Karpas-422 (cell line): ENCODE measurements around the gene SLC16A5. TPM values are rescaled to one million over a fixed set of nuclear protein-coding genes. Genes with fewer than 3 reads are reported as not detected.
"Not testable (repeated sequence)": the region's sequence is repeated elsewhere in the genome, so short reads cannot be mapped to it uniquely, and the experiment has no call there.

Source experiments
- DNase-seq: peaks from one replicate; pipeline ENCODE4 v3.0.0-alpha.2; 2015
- H2AFZ ChIP-seq: fragments of 200-600 bp; sonication (generic); 2 replicates; pipeline ENCODE4 v1.6.1; 2014; ENCODE audit warnings: antibody characterized with exemption, low read length, mixed read lengths
- H3K27ac ChIP-seq: fragments of 200-600 bp; sonication (generic); 2 replicates; pipeline ENCODE4 v1.5.1; 2014; ENCODE audit warnings: mild to moderate bottlenecking, low read length, moderate library complexity
- H3K27me3 ChIP-seq: fragments of 200-600 bp; sonication (generic); 2 replicates; pipeline ENCODE4 v1.6.1; 2014; ENCODE audit warnings: low read length, mixed read lengths
- H3K36me3 ChIP-seq: fragments of 200-600 bp; sonication (generic); 2 replicates; pipeline ENCODE4 v1.6.1; 2014; ENCODE audit warnings: low read length, mixed read lengths; ENCODE audit not compliant: insufficient read depth
- H3K4me1 ChIP-seq: fragments of 200-600 bp; sonication (generic); 2 replicates; pipeline ENCODE4 v1.6.1; 2014; ENCODE audit warnings: mild to moderate bottlenecking, low read length, mixed read lengths
- H3K4me2 ChIP-seq: fragments of 200-600 bp; sonication (generic); 2 replicates; pipeline ENCODE4 v1.6.1; 2014; ENCODE audit warnings: low read length, low read depth, mild to moderate bottlenecking; ENCODE audit not compliant: poor library complexity, severe bottlenecking
- H3K4me3 ChIP-seq: fragments of 200-600 bp; sonication (generic); 2 replicates; pipeline ENCODE4 v1.5.1; 2014; ENCODE audit warnings: mild to moderate bottlenecking, antibody characterized with exemption, low read length, mixed read lengths
- H3K79me2 ChIP-seq: fragments of 200-600 bp; sonication (generic); 2 replicates; pipeline ENCODE4 v1.6.1; 2014; ENCODE audit warnings: mild to moderate bottlenecking, low read length, mixed read lengths
- H3K9ac ChIP-seq: fragments of 200-600 bp; sonication (generic); 2 replicates; pipeline ENCODE4 v1.6.0; 2014; ENCODE audit warnings: low read length
- H3K9me2 ChIP-seq: fragments of 200-600 bp; sonication (generic), shearing (Covaris generic); replicated peaks from 2 replicates; pipeline ENCODE4 v1.6.0; 2014; ENCODE audit warnings: mild to moderate bottlenecking, low read length, moderate library complexity; ENCODE audit not compliant: insufficient read depth
- H3K9me3 ChIP-seq: fragments of 300-700, 200-600 bp; sonication (generic); 2 replicates; pipeline ENCODE4 v1.6.1; 2014; ENCODE audit warnings: low read length, mixed read lengths
- H4K20me1 ChIP-seq: fragments of 200-600 bp; sonication (generic); 2 replicates; pipeline ENCODE4 v1.6.1; 2014; ENCODE audit warnings: mild to moderate bottlenecking, antibody characterized with exemption, low read length, low read depth; ENCODE audit not compliant: insufficient read depth
- total RNA-seq: library from RNA; depleted of rRNA; stranded (reverse); fragments of >200 nt; shearing (Covaris generic); gene quantifications from 2 replicates; pipeline ENCODE4 v1.2.3, GENCODE V29; 2014; ENCODE audit warnings: low replicate concordance

SLC16A5 gene
- total RNA-seq, 1 experiment from 2014 or later = not detected

DNA sequence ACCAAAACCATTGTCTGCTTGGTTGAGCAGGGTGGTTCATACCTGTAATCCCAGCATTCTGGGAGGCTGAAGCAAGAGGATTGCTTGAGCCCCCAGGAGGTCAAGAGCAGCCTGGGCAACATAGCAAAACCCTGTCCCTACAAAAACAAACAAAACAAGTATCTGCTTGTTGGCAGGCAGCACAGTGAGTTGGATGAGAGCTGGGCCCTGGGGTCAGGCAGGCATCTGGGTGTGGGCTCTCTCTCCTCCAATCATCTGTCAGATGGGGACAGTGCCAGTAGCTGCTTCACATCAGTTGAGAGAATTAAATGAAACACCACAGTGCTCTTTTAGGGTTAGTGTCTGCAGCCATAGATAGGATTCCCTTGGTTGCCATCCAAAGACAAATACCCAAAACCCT, 27.8 kb downstream of the SLC16A5 start:
- Histone ChIP-seq H3K27me3 (no peaks in the 10 kb centered on the region), H3K4me1 (peaks cover 49% of the 10 kb centered on the region), H3K9me3 (no peaks in the 10 kb centered on the region), H3K79me2 (peaks cover 37% of the 10 kb centered on the region), H3K9me2 (no peaks in the 10 kb centered on the region), H3K4me2 (no peak overlapping the region), H2AFZ (no peak overlapping the region), H3K4me3 (no peak overlapping the region), H3K9ac (no peak overlapping the region), H4K20me1 (0 out of 2 replicates have a peak, but pooled peaks cover 3% of the 10 kb centered on the region), H3K36me3 (0 out of 2 replicates have a peak, but pooled peaks cover 3% of the 10 kb centered on the region), H3K27ac (no peak overlapping the region)
- DNase-seq = no peak

DNA sequence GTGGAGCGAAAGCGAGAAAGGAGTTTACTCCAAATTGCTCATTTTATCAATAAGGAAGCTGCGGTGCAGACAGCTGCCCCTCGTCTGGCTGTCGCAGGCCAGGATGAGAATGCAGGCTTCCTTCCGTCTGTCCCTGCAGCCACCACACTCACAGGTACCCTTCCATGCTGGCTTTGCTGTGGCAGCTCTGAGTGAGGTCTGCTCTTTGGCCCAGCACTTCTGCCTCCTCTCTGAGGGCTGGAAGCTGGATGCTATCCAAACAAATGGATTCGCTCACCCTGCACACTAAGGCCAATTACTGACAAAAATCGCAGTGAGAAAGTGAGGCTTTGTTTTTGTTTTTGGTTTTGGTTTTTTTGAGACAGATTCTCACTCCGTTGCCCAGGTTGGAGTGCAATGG, 29.0 kb downstream of the SLC16A5 start:
- H3K79me2 ChIP-seq = peaks cover 25% of the 10 kb centered on the region
- DNase-seq = peak; percentile 37
- no peaks in the 10 kb centered on the region for H3K9me3 ChIP-seq
- H3K9me2 ChIP-seq = no peaks in the 10 kb centered on the region
- no peak overlapping the region for H3K4me2 ChIP-seq
- peaks cover 38% of the 10 kb centered on the region for H3K4me1 ChIP-seq
- H3K9ac ChIP-seq = no peak overlapping the region
- H3K4me3 ChIP-seq = no peak overlapping the region
- no peak overlapping the region for H2AFZ ChIP-seq
- no peaks in the 10 kb centered on the region for H3K27me3 ChIP-seq
- 0 out of 2 replicates have a peak, but pooled peaks cover 3% of the 10 kb centered on the region for H3K36me3 ChIP-seq
- 0 out of 2 replicates have a peak, but pooled peaks cover 3% of the 10 kb centered on the region for H4K20me1 ChIP-seq
- H3K27ac ChIP-seq = no peak overlapping the region

DNA sequence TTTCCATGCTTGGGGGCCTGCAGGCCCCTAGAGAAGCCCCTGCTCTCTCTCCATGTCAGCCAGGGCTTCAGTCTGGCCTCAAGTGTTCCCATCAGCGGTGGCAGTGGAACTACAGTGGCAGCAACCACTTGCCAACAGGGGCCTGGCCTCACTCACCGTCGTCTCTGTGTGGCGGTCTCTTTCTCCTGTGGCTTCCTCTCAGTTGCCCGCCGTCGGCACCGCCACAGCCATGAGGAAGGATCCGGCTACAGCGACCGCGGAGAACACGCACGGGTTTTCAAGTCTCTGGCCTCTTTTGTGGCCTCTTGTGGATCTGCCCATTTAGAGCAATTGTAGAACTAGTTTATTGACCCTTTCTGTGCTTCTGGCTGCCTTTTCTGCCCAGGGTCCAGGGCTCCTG, 30.6 kb downstream of the SLC16A5 start:
- Histone ChIP-seq H4K20me1 (0 out of 2 replicates have a peak, but pooled peaks cover 3% of the 10 kb centered on the region), H3K4me1 (peaks cover 37% of the 10 kb centered on the region), H3K4me3 (no peak overlapping the region), H3K27me3 (no peaks in the 10 kb centered on the region), H3K9ac (no peak overlapping the region), H2AFZ (no peak overlapping the region), H3K4me2 (no peak overlapping the region), H3K27ac (no peak overlapping the region), H3K36me3 (0 out of 2 replicates have a peak, but pooled peaks cover 3% of the 10 kb centered on the region), H3K9me2 (no peaks in the 10 kb centered on the region), H3K79me2 (peaks cover 23% of the 10 kb centered on the region), H3K9me3 (no peaks in the 10 kb centered on the region)
- DNase-seq = peak; percentile 15

DNA sequence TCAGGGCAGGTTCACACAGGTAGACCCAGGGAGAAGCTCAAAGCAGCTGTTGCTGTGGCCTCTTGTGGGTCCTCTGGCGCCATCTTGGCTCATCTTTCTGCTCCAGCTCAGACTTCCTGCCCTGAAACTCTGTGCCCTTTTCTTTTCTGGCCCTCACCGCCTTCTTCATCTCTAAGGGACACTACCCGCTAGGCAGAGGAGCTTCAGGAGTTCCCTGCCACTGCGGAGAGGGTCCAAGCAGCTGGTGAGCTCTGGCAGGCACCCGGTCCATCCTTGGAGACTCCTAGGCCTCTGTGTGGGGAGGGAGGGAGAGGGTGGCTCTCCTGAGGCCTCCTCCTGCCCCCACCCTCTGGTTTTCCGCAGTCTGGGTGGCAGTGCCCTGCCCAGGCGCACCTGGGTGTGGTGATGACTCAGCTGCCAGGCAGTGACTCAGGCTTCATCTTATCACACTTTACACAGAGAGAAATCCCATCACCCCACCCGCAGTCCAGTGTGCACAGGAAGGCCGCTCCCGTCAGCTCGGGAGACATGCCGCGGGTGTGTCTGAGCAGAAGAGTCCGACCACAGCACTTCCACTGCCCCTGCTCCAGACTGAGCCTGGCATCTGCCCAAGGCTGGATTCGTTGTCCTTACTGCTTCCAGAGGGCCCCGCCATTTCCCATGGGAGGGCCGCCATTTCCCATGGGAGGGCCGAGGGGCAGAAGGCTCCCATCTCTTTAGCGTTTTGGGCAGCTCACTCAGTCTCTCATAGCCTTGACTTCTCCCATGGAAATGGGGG, 36.5 kb downstream of the SLC16A5 start:
- Histone ChIP-seq H3K4me1 (peaks cover 11% of the 10 kb centered on the region), H3K9me3 (no peaks in the 10 kb centered on the region), H3K4me3 (no peak overlapping the region), H3K9ac (no peak overlapping the region), H2AFZ (no peak overlapping the region), H3K4me2 (no peak overlapping the region), H3K9me2 (no peaks in the 10 kb centered on the region), H3K36me3 (no peaks in the 10 kb centered on the region), H3K79me2 (peaks cover 1% of the 10 kb centered on the region; the same call in 1 of the 2 replicates), H3K27me3 (no peaks in the 10 kb centered on the region), H4K20me1 (no peaks in the 10 kb centered on the region), H3K27ac (no peak overlapping the region)
- DNase-seq = no peak

DNA sequence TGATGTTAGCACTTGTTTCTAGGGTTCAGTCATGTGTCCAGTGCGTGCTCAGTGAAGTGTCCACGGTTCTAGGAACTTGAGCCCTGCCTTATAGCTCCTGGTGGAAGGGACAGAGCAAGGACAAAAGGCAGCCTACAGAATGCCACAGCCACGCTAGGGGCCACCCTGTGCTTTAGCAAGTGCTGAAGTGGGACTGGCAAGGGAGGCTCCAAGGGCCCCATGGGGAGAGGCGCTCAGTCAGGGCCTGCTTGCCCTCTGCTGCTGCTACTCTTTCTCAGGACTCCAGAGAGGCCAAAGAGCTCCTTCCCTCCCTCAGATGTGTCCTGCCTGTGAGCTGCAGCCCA, 37.0 kb downstream of the SLC16A5 start:
- Histone ChIP-seq H3K9me2 (no peaks in the 10 kb centered on the region), H3K4me2 (no peak overlapping the region), H3K4me1 (peaks cover 13% of the 10 kb centered on the region), H3K4me3 (no peak overlapping the region), H3K9ac (no peak overlapping the region), H3K27me3 (no peaks in the 10 kb centered on the region), H4K20me1 (no peaks in the 10 kb centered on the region), H3K79me2 (peaks cover 7% of the 10 kb centered on the region), H3K27ac (no peak overlapping the region), H2AFZ (no peak overlapping the region), H3K36me3 (peaks cover 3% of the 10 kb centered on the region), H3K9me3 (no peaks in the 10 kb centered on the region)
- no peak for DNase-seq

DNA sequence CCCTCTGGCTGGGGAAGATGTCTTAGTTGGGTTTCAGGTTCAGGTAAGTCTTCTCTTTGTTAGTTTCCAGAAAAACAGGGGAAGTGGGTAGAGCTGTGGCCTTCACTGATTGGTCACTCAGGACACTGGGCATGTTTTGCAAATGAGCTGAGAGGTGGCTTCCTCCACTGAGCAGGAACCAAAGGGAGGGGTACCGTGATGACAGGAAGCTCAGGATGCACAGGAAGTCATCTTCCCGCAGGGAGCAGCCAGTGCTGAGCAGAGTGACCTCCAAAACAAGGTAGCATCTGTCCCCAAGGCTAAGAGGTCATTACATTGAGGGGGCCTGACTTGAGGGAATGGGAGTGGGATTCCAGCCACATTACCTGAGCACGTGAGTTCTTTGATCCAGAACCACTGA, 38.2 kb downstream of the SLC16A5 start:
- Histone ChIP-seq H3K27ac (0 out of 2 replicates have a peak overlapping the region, but pooled peaks have one; percentile 25), H3K27me3 (no peaks in the 10 kb centered on the region), H3K4me3 (no peak overlapping the region), H3K9me3 (no peaks in the 10 kb centered on the region), H4K20me1 (peaks cover 9% of the 10 kb centered on the region; the same call in 1 of the 2 replicates), H3K4me2 (peak overlapping the region; percentile 11), H3K9ac (no peak overlapping the region), H3K79me2 (peaks cover 19% of the 10 kb centered on the region), H3K36me3 (peaks cover 7% of the 10 kb centered on the region), H2AFZ (no peak overlapping the region), H3K4me1 (peaks cover 24% of the 10 kb centered on the region), H3K9me2 (no peaks in the 10 kb centered on the region)
- DNase-seq = peak; percentile 61

DNA sequence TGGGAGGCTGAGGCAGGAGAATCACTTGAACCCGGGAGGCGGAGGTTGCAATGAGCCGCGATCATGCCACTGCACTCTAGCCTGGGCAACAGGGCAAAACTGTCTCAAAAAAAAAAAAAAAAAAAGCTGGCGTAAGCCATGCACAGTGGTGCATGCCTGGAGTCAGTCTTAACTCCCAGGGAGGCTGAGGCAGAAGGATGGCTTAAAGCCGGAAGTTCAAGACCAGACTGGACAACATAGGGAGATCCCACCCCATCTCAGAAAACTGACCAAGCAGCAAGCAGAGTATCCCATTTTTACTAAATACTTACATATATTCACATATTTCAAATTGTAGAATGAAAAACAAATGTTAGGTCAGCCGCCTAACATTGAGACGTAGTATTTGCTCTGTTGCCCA, 39.2 kb downstream of the SLC16A5 start:
- Histone ChIP-seq H3K4me2 (no peak overlapping the region), H3K9me3 (no peaks in the 10 kb centered on the region), H3K27ac (no peak overlapping the region), H3K9ac (no peak overlapping the region), H3K79me2 (peaks cover 24% of the 10 kb centered on the region), H3K27me3 (no peaks in the 10 kb centered on the region), H3K4me3 (no peak overlapping the region), H4K20me1 (peaks cover 11% of the 10 kb centered on the region; the same call in 1 of the 2 replicates), H2AFZ (no peak overlapping the region), H3K4me1 (peaks cover 27% of the 10 kb centered on the region), H3K36me3 (peaks cover 7% of the 10 kb centered on the region), H3K9me2 (no peaks in the 10 kb centered on the region)
- DNase-seq = no peak

DNA sequence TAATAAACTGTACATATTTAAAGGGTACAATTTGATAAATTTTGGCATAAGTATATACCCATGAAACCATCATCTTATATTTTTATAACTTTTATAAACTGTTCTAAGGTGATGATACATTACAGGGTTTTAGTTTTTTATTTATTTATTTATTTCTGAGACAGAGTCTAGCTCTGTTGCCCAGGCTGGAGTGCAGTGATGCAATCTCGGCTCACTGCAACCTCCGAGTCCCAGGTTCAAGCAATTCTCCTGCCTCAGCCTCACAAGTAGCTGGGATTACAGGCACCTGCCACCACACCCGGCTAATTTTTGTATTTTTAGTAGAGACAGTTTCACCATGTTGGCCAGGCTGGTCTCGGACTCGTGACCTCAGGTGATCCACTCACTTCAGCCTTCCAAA, 40.2 kb downstream of the SLC16A5 start:
- not testable (repeated sequence) for H2AFZ ChIP-seq, H3K9ac ChIP-seq

More for the DNA sequence above, 40.2 kb downstream of the SLC16A5 start:
- H4K20me1 ChIP-seq = peaks cover 11% of the 10 kb centered on the region; the same call in 1 of the 2 replicates
- not testable (repeated sequence) for H3K9me2 ChIP-seq, H3K4me3 ChIP-seq, H3K36me3 ChIP-seq, H3K9me3 ChIP-seq, H3K27me3 ChIP-seq, H3K27ac ChIP-seq, H3K4me2 ChIP-seq, DNase-seq
- peaks cover 24% of the 10 kb centered on the region for H3K79me2 ChIP-seq
- H3K4me1 ChIP-seq = peaks cover 34% of the 10 kb centered on the region
